Measurements from ENCODE around the gene HOXA11.

- no peak for TF ChIP-seq CTCF (IDR thresholded peaks at IDR 0.05)
- no peak for TF ChIP-seq POLR2A (IDR thresholded peaks at IDR 0.05)
These were observed 16.6 kb downstream of the HOXA11 start for GRCh38 chr7:27168265-27168947.
